HG02798 (cell line): ENCODE measurements around the gene PRDM16.

ENCODE experiments used
- ATAC-seq: cut with Tn5 transposase; IDR thresholded peaks from one replicate; pipeline ENCODE4 v1.9.1; 2021; ENCODE audit warnings: mild to moderate bottlenecking; ENCODE audit not compliant: unreplicated experiment, poor library complexity

PRDM16 gene

DNA sequence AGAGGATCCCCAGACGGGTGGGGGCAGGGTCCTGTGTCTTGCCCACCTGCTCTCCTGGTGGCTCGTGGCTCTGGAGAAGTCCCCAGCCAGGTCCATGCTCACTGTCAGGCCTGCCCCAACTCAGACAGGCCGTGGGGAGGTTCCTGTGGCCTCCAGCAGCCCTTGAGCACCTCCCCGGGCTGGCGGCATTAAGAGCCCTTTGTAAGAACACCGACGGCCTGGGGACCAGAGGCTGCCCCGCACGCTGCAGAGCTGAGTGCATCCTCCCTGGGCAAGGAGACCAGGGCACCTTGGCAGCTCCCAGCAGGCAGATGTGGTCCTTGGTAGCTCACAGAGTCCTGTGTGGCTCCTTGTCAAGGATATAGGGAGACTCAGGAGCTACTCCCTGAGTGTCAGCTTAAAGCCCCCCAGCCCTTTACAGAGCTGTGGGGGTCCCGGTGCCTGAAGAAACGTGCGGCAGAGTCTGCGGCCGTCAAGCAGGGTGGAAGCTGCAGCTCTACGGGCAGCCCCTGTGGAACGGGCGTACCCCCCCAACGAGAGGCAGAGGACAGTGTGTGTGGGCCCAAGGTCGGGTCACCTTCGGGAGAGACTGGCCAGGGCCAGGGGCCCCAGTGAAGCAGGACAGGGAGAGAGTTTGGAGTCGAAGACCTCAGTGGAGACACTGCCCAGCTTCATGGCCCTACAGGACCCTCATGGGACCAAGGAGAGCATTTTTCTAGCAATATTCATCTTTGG, 118.6 kb downstream of the PRDM16 start:
- no peak for ATAC-seq

DNA sequence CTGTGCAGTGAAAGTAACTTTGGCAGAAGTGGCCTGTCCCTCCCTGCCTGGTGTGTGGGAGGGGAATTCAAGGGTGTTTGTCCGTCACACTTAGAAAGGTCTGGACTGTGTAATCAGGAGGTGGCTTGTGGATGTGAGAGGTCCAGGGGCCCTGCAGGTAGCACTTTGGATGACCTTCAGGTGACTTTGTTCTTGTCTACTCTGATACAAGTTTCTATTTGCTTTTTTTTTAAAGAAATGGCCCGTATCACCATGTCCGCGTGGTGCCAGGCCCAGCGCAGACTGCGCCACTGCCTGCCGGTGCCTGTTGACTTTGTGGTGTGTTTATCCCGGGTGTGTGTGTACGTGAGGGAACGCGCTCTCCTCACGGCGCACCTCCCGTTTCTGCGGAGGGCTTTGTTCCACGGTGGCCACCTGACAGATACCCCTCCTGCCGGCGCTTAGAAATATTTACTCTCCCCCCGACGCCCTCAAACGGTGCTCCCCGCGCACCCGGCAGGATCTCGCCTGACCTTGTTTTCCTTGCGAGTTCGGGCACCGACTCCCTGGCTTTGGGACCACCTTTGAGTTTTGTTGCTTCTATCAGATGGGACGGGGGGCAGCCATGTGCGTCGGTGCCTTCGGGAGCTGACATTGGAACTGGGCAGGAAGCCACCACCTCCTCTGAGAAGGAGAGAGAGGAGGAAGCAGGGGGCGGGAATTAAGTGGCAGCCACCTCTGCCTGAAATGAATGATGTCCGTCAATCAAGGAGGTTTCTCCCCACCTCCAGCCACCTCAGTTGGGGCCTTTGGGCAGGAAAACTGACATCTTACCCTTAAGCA, 119.4 kb downstream of the PRDM16 start:
- ATAC-seq = no peak

GRCh38 chr1:3190256-3191041, 121.4 kb downstream of the PRDM16 start:
- ATAC-seq = no peak

DNA sequence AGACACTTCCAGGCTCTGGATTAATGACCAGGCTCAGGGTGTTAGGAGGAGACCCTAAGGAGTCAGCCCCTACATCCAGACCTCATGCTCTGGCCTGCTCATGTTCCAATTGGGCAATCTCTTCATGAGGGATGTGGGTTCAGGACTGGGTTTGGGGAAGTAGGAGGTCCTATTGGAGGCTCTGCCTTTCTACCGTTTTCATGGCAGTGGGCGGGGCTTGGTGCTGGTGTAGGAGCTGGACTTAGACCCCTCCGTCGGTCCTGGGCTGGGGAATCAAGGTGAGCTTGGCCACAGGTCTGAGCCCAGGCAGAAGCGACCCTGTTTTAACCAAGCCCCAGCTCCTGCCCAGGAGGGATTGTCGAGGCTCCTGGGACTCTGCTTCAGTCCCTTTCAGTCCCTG, 123.4 kb downstream of the PRDM16 start:
- no peak for ATAC-seq

GRCh38 chr1:3192825-3193224, 123.8 kb downstream of the PRDM16 start:
- ATAC-seq = no peak

DNA sequence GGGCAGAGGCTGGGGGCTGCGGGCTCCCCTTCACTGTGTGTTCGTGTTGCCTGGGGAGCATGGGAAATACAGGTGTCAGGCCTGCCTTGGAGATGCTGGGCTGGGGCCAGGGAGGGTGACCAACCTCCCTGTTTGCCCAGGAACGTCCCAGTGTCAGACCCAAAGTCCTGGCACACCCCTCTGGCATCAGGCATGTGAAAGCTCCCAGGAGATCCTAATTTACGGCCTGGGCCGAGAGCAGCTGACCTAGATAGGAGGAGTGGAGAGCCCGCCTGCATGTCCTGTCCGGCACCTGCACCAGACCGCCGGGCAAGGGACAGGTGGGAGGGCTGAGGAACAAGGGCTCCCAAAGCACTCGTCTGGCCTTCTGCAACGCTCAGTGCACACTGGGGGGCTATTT, 124.8 kb downstream of the PRDM16 start:
- ATAC-seq = no peak

DNA sequence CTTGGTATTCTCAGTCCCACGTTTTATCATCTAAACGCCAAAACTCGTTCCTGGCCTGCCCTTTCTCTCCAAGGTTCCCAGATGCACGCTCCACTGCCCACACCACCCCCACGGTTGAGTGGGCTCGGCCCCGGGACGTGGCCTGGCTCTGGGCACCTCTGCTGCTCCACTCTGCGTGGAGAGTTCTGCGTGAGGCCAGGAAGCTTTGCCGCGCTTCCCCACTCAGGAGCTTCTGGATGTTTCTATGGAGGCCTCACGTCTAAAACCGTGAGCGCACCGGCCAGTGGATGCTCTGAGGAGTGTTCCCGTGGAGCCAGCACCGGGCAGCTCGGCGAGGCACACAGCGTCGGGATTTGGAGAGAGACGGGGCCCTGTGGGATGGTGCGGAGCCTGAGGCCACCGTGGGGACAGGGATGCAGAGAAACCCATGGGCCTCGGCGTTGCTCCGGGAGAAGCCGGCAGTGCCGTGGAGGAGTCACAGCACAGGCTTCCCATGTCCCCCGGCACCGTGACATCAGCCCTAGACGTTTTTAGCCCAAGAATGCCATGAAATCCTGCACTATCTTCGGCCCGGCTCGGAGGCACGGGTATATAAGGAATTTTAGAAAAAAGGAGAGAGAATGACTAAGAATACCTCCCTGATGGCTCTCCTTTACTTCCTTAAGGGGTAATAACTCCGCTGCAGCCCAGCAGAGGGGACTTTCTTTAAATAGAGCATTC, 125.9 kb downstream of the PRDM16 start:
- no peak for ATAC-seq

DNA sequence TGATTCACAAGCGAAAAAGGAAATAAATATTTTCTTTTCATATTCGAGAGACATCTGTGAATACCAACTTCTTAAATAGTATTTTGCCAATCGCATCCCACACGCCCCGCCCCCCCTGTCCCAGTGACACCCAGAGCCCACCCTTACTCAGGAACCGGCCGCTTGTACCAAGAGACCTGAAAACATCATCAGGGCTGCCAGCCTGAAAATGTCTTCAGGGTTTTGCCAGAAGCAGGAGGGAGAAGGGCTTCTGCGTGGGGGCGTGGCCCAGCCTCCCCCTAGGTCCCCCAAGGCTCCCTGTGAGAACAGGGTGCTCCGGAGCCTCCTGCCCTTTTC, 126.4 kb downstream of the PRDM16 start:
- no peak for ATAC-seq

- ATAC-seq = no peak
Observed at GRCh38 chr1:3195966-3196515, 127.0 kb downstream of the PRDM16 start.

GRCh38 chr1:3196577-3197245, 127.7 kb downstream of the PRDM16 start:
- ATAC-seq = no peak

- no peak for ATAC-seq
Observed at GRCh38 chr1:3197781-3198316, 128.8 kb downstream of the PRDM16 start.

DNA sequence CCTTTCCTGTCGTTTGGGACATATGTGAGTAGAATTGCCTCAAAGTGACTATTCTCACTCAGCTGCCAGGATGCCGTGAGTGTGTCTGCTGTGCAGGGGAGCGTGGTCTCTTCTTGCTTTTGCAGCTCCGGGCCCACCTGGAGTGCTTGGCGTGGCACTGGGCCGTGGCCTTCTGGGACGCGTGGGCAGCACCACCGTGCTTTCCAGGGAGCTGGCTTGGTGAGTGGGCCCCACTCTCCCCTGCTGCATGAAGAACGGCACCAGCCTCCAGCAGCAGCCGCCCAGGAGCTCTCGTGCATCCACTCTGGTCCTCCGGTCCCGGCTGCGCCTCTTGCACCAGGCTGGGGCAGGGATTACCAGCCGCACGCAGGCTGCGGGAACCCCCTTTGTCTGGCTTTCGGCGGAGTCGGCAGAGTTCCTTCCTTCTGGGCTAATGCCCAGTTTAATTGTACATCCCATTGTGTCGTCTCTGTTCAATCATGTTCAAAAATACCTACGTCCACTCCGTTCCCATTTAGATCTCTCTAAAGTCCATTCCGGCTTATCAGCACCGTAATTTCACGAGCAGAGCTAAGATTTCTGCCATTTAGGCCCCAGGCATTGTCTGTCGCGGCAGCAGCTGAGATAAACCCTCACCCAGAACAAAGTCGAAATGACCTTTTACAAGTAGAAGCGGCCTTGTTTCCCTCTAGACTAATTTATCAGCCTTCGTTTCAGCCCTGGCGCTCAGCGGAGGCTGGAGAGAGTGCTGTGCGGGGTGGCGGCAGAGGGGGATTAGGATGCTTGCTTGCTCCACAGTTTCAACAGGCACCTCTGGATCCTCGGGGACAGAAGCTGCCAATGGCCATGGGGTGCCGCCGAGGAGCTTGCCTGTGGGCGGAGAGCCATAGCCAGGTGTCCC, 129.6 kb downstream of the PRDM16 start:
- ATAC-seq = no peak

DNA sequence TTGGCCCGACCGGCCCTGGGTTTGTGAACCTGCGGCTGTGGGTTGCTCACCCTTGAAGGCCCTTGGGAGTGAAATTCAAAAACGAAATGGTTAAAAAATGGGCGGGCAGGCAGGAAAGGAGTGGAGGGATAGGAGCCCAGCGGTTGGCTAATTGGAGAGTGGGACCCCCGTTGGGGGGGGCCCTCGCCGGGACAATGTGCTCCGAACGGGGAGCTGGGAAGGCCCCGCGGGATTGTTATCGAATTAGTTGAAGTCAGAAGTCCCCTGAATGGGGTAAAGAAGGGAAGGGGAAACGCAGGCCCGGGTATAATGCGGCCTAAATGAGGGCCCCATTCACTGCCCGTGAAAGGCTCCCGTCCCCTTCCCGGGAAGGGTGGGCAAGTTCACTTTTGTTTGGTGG, 135.7 kb downstream of the PRDM16 start:
- no peak for ATAC-seq

DNA sequence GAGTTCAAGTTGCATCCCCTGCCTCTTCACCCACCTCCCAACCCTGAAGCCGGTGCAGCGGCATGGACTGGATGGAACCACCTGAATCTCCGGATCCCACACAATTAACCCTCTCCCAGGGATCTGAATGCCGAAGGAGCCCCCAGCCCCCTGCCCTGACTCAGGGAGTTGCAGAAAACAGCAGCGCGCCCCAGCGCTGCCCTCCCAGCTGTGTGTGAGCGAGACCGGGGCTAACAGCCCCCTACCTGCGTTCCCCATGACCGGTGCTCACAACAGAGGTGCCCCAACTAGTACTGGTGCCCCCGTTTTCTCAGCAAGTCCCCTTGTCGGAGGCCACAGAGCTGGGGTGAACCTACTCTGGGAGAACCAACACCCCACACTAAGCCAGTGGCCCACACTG, 136.8 kb downstream of the PRDM16 start:
- ATAC-seq = no peak

- no peak for ATAC-seq
Observed at GRCh38 chr1:3206696-3207095, 137.7 kb downstream of the PRDM16 start.

GRCh38 chr1:3207217-3207848, 138.3 kb downstream of the PRDM16 start:
- ATAC-seq = no peak

- ATAC-seq = no peak
Observed at GRCh38 chr1:3208819-3209200, 139.8 kb downstream of the PRDM16 start.

GRCh38 chr1:3209201-3209600, 140.2 kb downstream of the PRDM16 start:
- no peak for ATAC-seq
